H9 (cell line): ENCODE measurements around the gene CRISPLD2. TPM values are rescaled to one million over a fixed set of nuclear protein-coding genes. Genes with fewer than 3 reads are reported as not detected.

Experiments
- DNase-seq: peaks from one replicate; pipeline ENCODE4 v3.0.0-alpha.2; 2017
- H2AFZ ChIP-seq: one replicate; pipeline ENCODE4 v1.6.1; 2013; ENCODE audit warnings: mild to moderate bottlenecking, low read length, control low read depth, moderate library complexity
- H2AK5ac ChIP-seq: 2 replicates; pipeline ENCODE4 v1.6.1; 2013; ENCODE audit warnings: low read length, control low read depth, mixed read lengths; ENCODE audit not compliant: insufficient read length
- H2BK120ac ChIP-seq: one replicate; pipeline ENCODE4 v1.6.1; 2013; ENCODE audit warnings: low read depth, mild to moderate bottlenecking, low read length, control low read depth, inconsistent platforms; ENCODE audit not compliant: poor library complexity, severe bottlenecking
- H2BK12ac ChIP-seq: 2 replicates; pipeline ENCODE4 v1.6.1; 2013; ENCODE audit warnings: low read length, control low read depth, mixed read lengths, low read depth; ENCODE audit not compliant: insufficient read length
- H2BK15ac ChIP-seq: 2 replicates; pipeline ENCODE4 v1.6.1; 2013; ENCODE audit warnings: low read depth, low read length, control low read depth
- H2BK20ac ChIP-seq: one replicate; pipeline ENCODE4 v1.6.1; 2013; ENCODE audit warnings: low read depth, mild to moderate bottlenecking, low read length, control low read depth, inconsistent platforms; ENCODE audit not compliant: poor library complexity, severe bottlenecking
- H2BK5ac ChIP-seq: 2 replicates; pipeline ENCODE4 v1.6.1; 2013; ENCODE audit warnings: low read length, control low read depth, mixed read lengths; ENCODE audit not compliant: insufficient read length
- H3K14ac ChIP-seq: 2 replicates; pipeline ENCODE4 v1.6.1; 2013; ENCODE audit warnings: low read length, control low read depth; ENCODE audit not compliant: insufficient read depth
- H3K18ac ChIP-seq: 2 replicates; pipeline ENCODE4 v1.6.1; 2013; ENCODE audit warnings: low read depth, mild to moderate bottlenecking, mixed read lengths, low read length, control low read depth; ENCODE audit not compliant: insufficient read length
- H3K23ac ChIP-seq: 2 replicates; pipeline ENCODE4 v1.6.1; 2013; ENCODE audit warnings: low read length, control low read depth, mixed read lengths, low read depth; ENCODE audit not compliant: insufficient read length
- H3K23me2 ChIP-seq: 2 replicates; pipeline ENCODE4 v1.6.1; 2013; ENCODE audit warnings: low read depth, mild to moderate bottlenecking, mixed read lengths, low read length, control low read depth; ENCODE audit not compliant: insufficient read length, poor library complexity, severe bottlenecking
- H3K27ac ChIP-seq: 2 replicates; pipeline ENCODE4 v1.5.1; 2013; ENCODE audit warnings: low read length, control low read depth, mixed read lengths, low read depth; ENCODE audit not compliant: insufficient read length
- H3K27me3 ChIP-seq: 2 replicates; pipeline ENCODE4 v1.6.1; 2013; ENCODE audit warnings: low read length, control low read depth, inconsistent platforms; ENCODE audit not compliant: insufficient read depth
- H3K4ac ChIP-seq: 2 replicates; pipeline ENCODE4 v1.6.1; 2013; ENCODE audit warnings: low read depth, mild to moderate bottlenecking, control low read depth, inconsistent platforms, low read length, moderate library complexity
- H3K4me1 ChIP-seq: 2 replicates; pipeline ENCODE4 v1.6.1; 2013; ENCODE audit warnings: low read length, control low read depth, inconsistent platforms; ENCODE audit not compliant: insufficient read depth
- H3K4me2 ChIP-seq: 2 replicates; pipeline ENCODE4 v1.6.1; 2013; ENCODE audit warnings: low read length, control low read depth, mixed read lengths; ENCODE audit not compliant: insufficient read length, insufficient read depth
- H3K56ac ChIP-seq: 2 replicates; pipeline ENCODE4 v1.6.1; 2013; ENCODE audit warnings: low read depth, mild to moderate bottlenecking, mixed read lengths, low read length, control low read depth; ENCODE audit not compliant: insufficient read length
- H3K79me1 ChIP-seq: 2 replicates; pipeline ENCODE4 v1.6.1; 2013; ENCODE audit warnings: low read depth, mild to moderate bottlenecking, moderate library complexity, low read length, control low read depth, inconsistent platforms; ENCODE audit not compliant: insufficient read depth, poor library complexity, severe bottlenecking
- H3K79me2 ChIP-seq: 2 replicates; pipeline ENCODE4 v1.6.1; 2013; ENCODE audit warnings: low read length, control low read depth, inconsistent platforms; ENCODE audit not compliant: insufficient read depth
- H3K9ac ChIP-seq: 2 replicates; pipeline ENCODE4 v1.6.1; 2013; ENCODE audit warnings: low read length, control low read depth, mixed read lengths; ENCODE audit not compliant: insufficient read length; ENCODE audit errors: extremely low read depth
- H3K9me3 ChIP-seq: one replicate; pipeline ENCODE4 v1.6.1; 2013; ENCODE audit warnings: low read depth, low read length, inconsistent platforms; ENCODE audit not compliant: control insufficient read depth
- H3T11ph ChIP-seq: one replicate; pipeline ENCODE4 v1.6.1; 2013; ENCODE audit warnings: mild to moderate bottlenecking, low read length, control low read depth, inconsistent platforms
- H4K20me1 ChIP-seq: one replicate; pipeline ENCODE4 v1.6.1; 2013; ENCODE audit not compliant: control insufficient read depth, insufficient read length, insufficient read depth
- H4K5ac ChIP-seq: 2 replicates; pipeline ENCODE4 v1.6.1; 2013; ENCODE audit warnings: low read depth, mild to moderate bottlenecking, mixed read lengths, low read length, control low read depth; ENCODE audit not compliant: insufficient read length
- H4K8ac ChIP-seq: replicated peaks from 2 replicates; pipeline ENCODE4 v1.6.1; 2013; ENCODE audit warnings: low read length, control low read depth, mixed read lengths, low read depth; ENCODE audit not compliant: insufficient read length
- H4K91ac ChIP-seq: 2 replicates; pipeline ENCODE4 v1.6.1; 2013; ENCODE audit warnings: low read depth, mild to moderate bottlenecking, moderate library complexity, mixed read lengths, low read length, control low read depth; ENCODE audit not compliant: insufficient read length
- H3K27ac Mint-ChIP-seq, 3 experiments: 2 replicates in 2 of 3; 3 replicates in 1 of 3; pipeline ENCODE4 v1.8.0; 2020 to 2021; ENCODE audit warnings: mixed read lengths in 3 of 3, mild to moderate bottlenecking in 1 of 3, moderate library complexity in 1 of 3
- H3K27me3 Mint-ChIP-seq: 2 replicates; pipeline ENCODE4 v1.8.0; 2021; ENCODE audit warnings: low read depth, mild to moderate bottlenecking, moderate library complexity, mixed read lengths
- H3K36me3 Mint-ChIP-seq, 3 experiments: 2 replicates in 2 of 3; 3 replicates in 1 of 3; pipeline ENCODE4 v1.8.0; 2020 to 2021; ENCODE audit warnings: low read depth in 3 of 3, mixed read lengths in 3 of 3; ENCODE audit not compliant: insufficient read depth in 1 of 3
- H3K4me1 Mint-ChIP-seq, 2 experiments: 2 replicates each; pipeline ENCODE4 v1.8.0; 2020; ENCODE audit warnings: mixed read lengths in 2 of 2
- H3K4me3 Mint-ChIP-seq, 2 experiments: 2 replicates in 1 of 2; 3 replicates in 1 of 2; pipeline ENCODE4 v1.8.0; 2020 to 2021; ENCODE audit warnings: mild to moderate bottlenecking in 2 of 2, mixed read lengths in 2 of 2, moderate library complexity in 1 of 2
- H3K9me3 Mint-ChIP-seq, 2 experiments: 2 replicates in 1 of 2; 3 replicates in 1 of 2; pipeline ENCODE4 v1.8.0; 2020; ENCODE audit warnings: mild to moderate bottlenecking in 2 of 2, mixed read lengths in 2 of 2, moderate library complexity in 1 of 2
- CTCF ChIP-seq: fragments of 200-600 bp; sonication (generic); conservative IDR thresholded peaks from 3 replicates; pipeline ENCODE4 v1.8.0; 2021; ENCODE audit warnings: antibody characterized with exemption, mild to moderate bottlenecking
- WGBS: extraction: QIAGEN DNeasy Blood & Tissue Kit; methylation state at CpG from one replicate; pipeline ENCODE4 v1.1.7; 2013; ENCODE audit warnings: missing lambda C conversion rate, low lambda C conversion rate, mixed read lengths; ENCODE audit not compliant: insufficient read length; ENCODE audit errors: extremely low coverage; 5-methylcytosine and 5-hydroxymethylcytosine counted together
- total RNA-seq: library from RNA; stranded (reverse); gene quantifications from 2 replicates; pipeline ENCODE4 v1.2.1, GENCODE V29; 2021

The CRISPLD2 gene
- total RNA-seq, 1 experiment from 2014 or later, result 2.3 TPM

GRCh38 chr16:84874553-84874952, 54.8 kb downstream of the CRISPLD2 start:
- no peak for TF ChIP-seq CTCF
- no peak overlapping the region for H3K18ac ChIP-seq
- Mint-ChIP-seq H3K27me3 (peaks cover 3% of the 10 kb centered on the region), H3K4me1 (peaks cover 7% of the 10 kb centered on the region in 2 experiments), H3K4me3 (no peak overlapping the region), H3K36me3 (peaks cover 2 to 6% (median 2%) of the 10 kb centered on the region in 3 experiments; a peak in 5 of 7 replicates), H3K27ac (no peak overlapping the region), H3K9me3 (no peaks in the 10 kb centered on the region)
- H4K8ac ChIP-seq, result no peak overlapping the region
- H3K4me1 ChIP-seq, result no peaks in the 10 kb centered on the region
- no peaks in the 10 kb centered on the region for H3K79me1 ChIP-seq
- H3K9ac ChIP-seq, result no peak overlapping the region
- WGBS, result no CpG with 5 or more reads among the region's 5 CpGs
- no peak overlapping the region for H2BK12ac ChIP-seq
- H3K4ac ChIP-seq, result no peak overlapping the region
- H4K5ac ChIP-seq, result no peak overlapping the region
- no peak overlapping the region for H3K27ac ChIP-seq
- H2BK15ac ChIP-seq, result no peak overlapping the region
- H2AK5ac ChIP-seq, result no peak overlapping the region
- H2BK120ac ChIP-seq, result no peak overlapping the region
- H3K9me3 ChIP-seq, result no peaks in the 10 kb centered on the region
- no peak for DNase-seq
- H2BK20ac ChIP-seq, result no peak overlapping the region
- no peaks in the 10 kb centered on the region for H4K20me1 ChIP-seq
- H2AFZ ChIP-seq, result no peak overlapping the region
- H3K56ac ChIP-seq, result no peak overlapping the region
- no peak overlapping the region for H3K4me2 ChIP-seq
- H3K27me3 ChIP-seq, result no peaks in the 10 kb centered on the region
- H3K23me2 ChIP-seq, result no peaks in the 10 kb centered on the region
- no peak overlapping the region for H3T11ph ChIP-seq
- H3K14ac ChIP-seq, result no peak overlapping the region
- no peak overlapping the region for H2BK5ac ChIP-seq
- H4K91ac ChIP-seq, result no peak overlapping the region
- no peaks in the 10 kb centered on the region for H3K79me2 ChIP-seq
- H3K23ac ChIP-seq, result no peak overlapping the region
